Breast epithelium (tissue), 3 donors: ENCODE results near the gene ZNF638.

Source experiments
- POLR2A ChIP-seq: fragments of 450-650 bp; IDR thresholded peaks from one replicate; pipeline ENCODE4 v1.6.1; 2016; ENCODE audit warnings: antibody characterized with exemption, mild to moderate bottlenecking, moderate library complexity
- POLR2AphosphoS5 ChIP-seq, 3 donors: sonication (generic); formaldehyde crosslinking; IDR thresholded peaks; one replicate each; pipeline ENCODE4 v1.6.1; 2017; ENCODE audit warnings: antibody characterized with exemption in 3 of 3
- TF ChIP-seq, protein P1 (sequence below), 3 donors: fragments of 450-650 bp; IDR thresholded peaks; one replicate each; pipeline ENCODE4 v1.5.1; 2016 to 2017; ENCODE audit warnings: antibody characterized with exemption in 3 of 3, mild to moderate bottlenecking in 3 of 3, moderate library complexity in 3 of 3

DNA sequence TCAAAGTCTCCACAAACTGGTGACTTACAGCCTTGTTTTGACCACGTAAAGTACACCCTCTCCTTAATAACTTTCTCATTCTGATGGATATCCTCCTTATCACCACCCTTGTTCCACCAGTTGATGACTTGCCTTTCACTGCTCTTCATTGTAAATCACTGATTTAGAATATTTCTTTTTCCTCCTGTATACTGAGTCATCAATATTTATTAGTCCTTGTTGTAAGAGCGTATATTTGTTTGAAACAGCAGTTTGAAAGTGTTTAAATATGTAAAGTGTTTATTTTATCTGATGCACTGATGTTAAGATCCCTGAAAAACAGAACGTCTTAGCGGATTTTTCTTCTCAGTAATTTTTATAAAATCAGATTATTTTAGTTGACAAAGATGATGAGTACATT lies 87.6 kb downstream of the ZNF638 start:
- TF ChIP-seq, protein P1, sequence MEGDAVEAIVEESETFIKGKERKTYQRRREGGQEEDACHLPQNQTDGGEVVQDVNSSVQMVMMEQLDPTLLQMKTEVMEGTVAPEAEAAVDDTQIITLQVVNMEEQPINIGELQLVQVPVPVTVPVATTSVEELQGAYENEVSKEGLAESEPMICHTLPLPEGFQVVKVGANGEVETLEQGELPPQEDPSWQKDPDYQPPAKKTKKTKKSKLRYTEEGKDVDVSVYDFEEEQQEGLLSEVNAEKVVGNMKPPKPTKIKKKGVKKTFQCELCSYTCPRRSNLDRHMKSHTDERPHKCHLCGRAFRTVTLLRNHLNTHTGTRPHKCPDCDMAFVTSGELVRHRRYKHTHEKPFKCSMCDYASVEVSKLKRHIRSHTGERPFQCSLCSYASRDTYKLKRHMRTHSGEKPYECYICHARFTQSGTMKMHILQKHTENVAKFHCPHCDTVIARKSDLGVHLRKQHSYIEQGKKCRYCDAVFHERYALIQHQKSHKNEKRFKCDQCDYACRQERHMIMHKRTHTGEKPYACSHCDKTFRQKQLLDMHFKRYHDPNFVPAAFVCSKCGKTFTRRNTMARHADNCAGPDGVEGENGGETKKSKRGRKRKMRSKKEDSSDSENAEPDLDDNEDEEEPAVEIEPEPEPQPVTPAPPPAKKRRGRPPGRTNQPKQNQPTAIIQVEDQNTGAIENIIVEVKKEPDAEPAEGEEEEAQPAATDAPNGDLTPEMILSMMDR (IDR thresholded peaks at IDR 0.05), result no peak
- TF ChIP-seq POLR2A (no peak), POLR2AphosphoS5 (IDR thresholded peaks at IDR 0.05) (no peak)
